B cell (primary cell): Measurements from ENCODE around the gene ANO2. TPM values are rescaled to one million over a fixed set of nuclear protein-coding genes. Genes with fewer than 3 reads are reported as not detected.

ENCODE experiments used
- ATAC-seq: fragments of 200-7000 bp; cut with Tn5 transposase; one replicate; pipeline ENCODE4 v1.10.0; 2021; ENCODE audit warnings: low read depth, mild to moderate bottlenecking, moderate number of reproducible peaks, moderate library complexity
- CTCF ChIA-PET: fragments of 350-600 bp; sonication (Branson Sonifier 250); formaldehyde crosslinking; loops from one replicate; lab custom pipeline; 2021; ENCODE audit warnings: antibody characterized with exemption, inconsistent platforms; lab: Charles Lee
- POLR2A ChIA-PET: fragments of 350-600 bp; sonication (Branson Sonifier 250); formaldehyde crosslinking; loops from one replicate; lab custom pipeline; 2021; ENCODE audit warnings: antibody characterized with exemption; lab: Charles Lee
- DNase-seq: peaks from one replicate; pipeline ENCODE4 v3.0.0; 2013
- H2AFZ ChIP-seq: 2 replicates; pipeline ENCODE4 v1.6.1; 2012; ENCODE audit warnings: mild to moderate bottlenecking, low read depth, low read length; ENCODE audit not compliant: insufficient read depth, poor library complexity, severe bottlenecking
- H3K27ac ChIP-seq, 2 donors: 1 replicate in 1 of 2; 2 replicates in 1 of 2; pipeline ENCODE4 v1.5.1; 2012 to 2013; ENCODE audit warnings: low read length in 2 of 2, mild to moderate bottlenecking in 2 of 2, moderate library complexity in 1 of 2
- H3K27me3 ChIP-seq, 4 experiments: fragments of 200-600 bp in 1 of 4; sonication (generic) in 1 of 4; replicated peaks in 1 of 4; 1 replicate in 2 of 4; 2 replicates in 2 of 4; pipeline versions ENCODE4 v1.6.1 to v1.7.0; 2013 to 2016; ENCODE audit warnings: low read length in 3 of 4, mild to moderate bottlenecking in 2 of 4, mixed read lengths in 1 of 4, moderate library complexity in 1 of 4; ENCODE audit not compliant: insufficient read depth in 4 of 4, control insufficient read depth in 3 of 4; ENCODE audit errors: control extremely low read depth in 1 of 4
- H3K36me3 ChIP-seq, 2 experiments: replicated peaks in 1 of 2; 1 replicate in 1 of 2; 2 replicates in 1 of 2; pipeline versions ENCODE4 v1.6.1 to v1.7.1; 2013; ENCODE audit warnings: low read length in 1 of 2; ENCODE audit not compliant: insufficient read depth in 2 of 2, control insufficient read depth in 1 of 2; ENCODE audit errors: control extremely low read depth in 1 of 2, extremely low read depth in 1 of 2
- H3K4me1 ChIP-seq, 2 donors: fragments of 200-600 bp in 1 of 2; sonication (generic) in 1 of 2; 1 replicate in 1 of 2; 2 replicates in 1 of 2; pipeline versions ENCODE4 v1.5.1 to v1.6.1; 2013 to 2017; ENCODE audit warnings: low read length in 2 of 2; ENCODE audit not compliant: control insufficient read depth in 2 of 2, insufficient read depth in 2 of 2
- H3K4me2 ChIP-seq: replicated peaks from 2 replicates; pipeline ENCODE3; 2012; ENCODE audit warnings: mild to moderate bottlenecking, low read depth, low read length; ENCODE audit not compliant: poor library complexity, severe bottlenecking
- H3K4me3 ChIP-seq, 5 experiments: fragments of 200-600 bp in 1 of 5; sonication (generic) in 1 of 5; 1 replicate in 3 of 5; 2 replicates in 2 of 5; pipeline versions ENCODE4 v1.5.1 to v1.7.0; 2011 to 2016; ENCODE audit warnings: low read length in 4 of 5, mild to moderate bottlenecking in 4 of 5, low read depth in 2 of 5, control low read depth in 1 of 5, moderate library complexity in 1 of 5; ENCODE audit not compliant: insufficient read depth in 1 of 5; ENCODE audit errors: control extremely low read depth in 1 of 5, extremely low read depth in 1 of 5
- H3K79me2 ChIP-seq: fragments of 200-600 bp; sonication (generic); one replicate; pipeline ENCODE4 v1.6.0; 2016; ENCODE audit warnings: low read length; ENCODE audit not compliant: control insufficient read depth, insufficient read depth
- H3K9ac ChIP-seq: fragments of 200-600 bp; sonication (generic); 2 replicates; pipeline ENCODE4 v1.6.1; 2017; ENCODE audit warnings: mild to moderate bottlenecking, low read length, moderate library complexity
- H3K9me3 ChIP-seq, 3 donors: one replicate each; pipeline versions ENCODE4 v1.6.1 to v1.7.1; 2013; ENCODE audit warnings: low read length in 2 of 3; ENCODE audit not compliant: control insufficient read depth in 2 of 3, insufficient read depth in 1 of 3; ENCODE audit errors: control extremely low read depth in 1 of 3
- H4K20me1 ChIP-seq: 2 replicates; pipeline ENCODE4 v1.6.0; 2012; ENCODE audit warnings: mild to moderate bottlenecking, low read length; ENCODE audit not compliant: insufficient read depth, control insufficient read depth, poor library complexity, severe bottlenecking
- H3K27ac Mint-ChIP-seq: one replicate; pipeline ENCODE4 v1.8.0; 2021; ENCODE audit warnings: mixed read lengths
- H3K27me3 Mint-ChIP-seq: one replicate; pipeline ENCODE4 v1.8.0; 2021; ENCODE audit warnings: mixed read lengths
- H3K4me1 Mint-ChIP-seq: one replicate; pipeline ENCODE4 v1.8.0; 2021; ENCODE audit warnings: mixed read lengths
- H3K4me3 Mint-ChIP-seq: one replicate; pipeline ENCODE4 v1.8.0; 2021; ENCODE audit warnings: mixed read lengths
- H3K9me3 Mint-ChIP-seq: one replicate; pipeline ENCODE4 v1.8.0; 2022; ENCODE audit warnings: mixed read lengths; ENCODE audit not compliant: insufficient read depth
- CTCF ChIP-seq: fragments of 200-600 bp; IDR thresholded peaks from one replicate; pipeline ENCODE4 v1.8.0; 2022; ENCODE audit warnings: antibody characterized with exemption, mild to moderate bottlenecking
- EZH2 ChIP-seq: IDR thresholded peaks from 2 replicates; pipeline ENCODE4 v1.6.1; 2012; ENCODE audit warnings: borderline replicate concordance, low read depth, mild to moderate bottlenecking, moderate library complexity, low read length; ENCODE audit not compliant: insufficient read depth, poor library complexity, severe bottlenecking
- WGBS: methylation state at CpG from one replicate; pipeline ENCODE4 v1.1.5; 2013; ENCODE audit warnings: missing lambda C conversion rate; ENCODE audit not compliant: insufficient coverage; 5-methylcytosine and 5-hydroxymethylcytosine counted together
- intact Hi-C: fragments of 100-400 bp; cut with micrococcal nuclease; formaldehyde crosslinking; loops from one replicate; pipeline ENCODE4 v1.10.0; 2022
- polyA plus RNA-seq: library from polyadenylated mRNA; depleted of rRNA; stranded (reverse); fragments of >200 nt; gene quantifications from 2 replicates; pipeline ENCODE4 v1.2.3, GENCODE V29; 2012
- total RNA-seq, 2 donors: library from RNA; stranded (reverse); fragments of 120-200 nt in 1 of 2; gene quantifications; 1 replicate in 1 of 2; 2 replicates in 1 of 2; pipeline versions ENCODE4 v1.2.3 to v1.2.4, GENCODE V29; 2013 to 2022

ANO2 gene
- total and polyA plus RNA-seq, 2 donors (not counting 1 experiment from before 2014, with no cell fraction given): not detected

- no peak overlapping the region for H2AFZ ChIP-seq
- H3K79me2 ChIP-seq: no peaks in the 10 kb centered on the region
- H3K9me3 ChIP-seq: no peaks in the 10 kb centered on the region
- H4K20me1 ChIP-seq: no peaks in the 10 kb centered on the region
- no peaks in the 10 kb centered on the region for H3K9me3 Mint-ChIP-seq
- CTCF ChIA-PET: no interaction called here
- H3K27me3 Mint-ChIP-seq: peaks cover 11% of the 10 kb centered on the region
- no peak overlapping the region for H3K27ac Mint-ChIP-seq
- no peak overlapping the region for H3K4me3 ChIP-seq
- no peak overlapping the region for H3K27ac ChIP-seq
- H3K27me3 ChIP-seq: peaks cover 0 to 4% (median under 1%) of the 10 kb centered on the region in 4 experiments
- POLR2A ChIA-PET: no interaction called here
- no peaks in the 10 kb centered on the region for H3K4me1 ChIP-seq
- ATAC-seq: no peak
- intact Hi-C loops: no loop called here
- H3K36me3 ChIP-seq: no peaks in the 10 kb centered on the region
- H3K4me2 ChIP-seq: no peak overlapping the region
- no peak overlapping the region for H3K4me3 Mint-ChIP-seq
- no peak overlapping the region for H3K9ac ChIP-seq
- TF ChIP-seq CTCF (no peak), EZH2 (no peak)
- DNase-seq: no peak
- no peaks in the 10 kb centered on the region for H3K4me1 Mint-ChIP-seq
Measured at GRCh38 chr12:5654019-5654418, 291.0 kb downstream of the ANO2 start.

- Mint-ChIP-seq H3K9me3 (no peaks in the 10 kb centered on the region), H3K27ac (no peak overlapping the region), H3K27me3 (peaks cover 23% of the 10 kb centered on the region), H3K4me1 (no peaks in the 10 kb centered on the region), H3K4me3 (no peak overlapping the region)
- no peaks in the 10 kb centered on the region for H3K79me2 ChIP-seq
- DNase-seq (no peak), ATAC-seq (no peak)
- no peak overlapping the region for H3K4me3 ChIP-seq
- peaks cover 0 to 5% (median 2%) of the 10 kb centered on the region in 4 experiments for H3K27me3 ChIP-seq
- no peaks in the 10 kb centered on the region for H3K4me1 ChIP-seq
- no peaks in the 10 kb centered on the region for H4K20me1 ChIP-seq
- no peak overlapping the region for H3K9ac ChIP-seq
- ChIA-PET POLR2A (no interaction called here), CTCF (no interaction called here)
- 73% methylated on average over 1 of the region's 1 CpG for WGBS
- H3K36me3 ChIP-seq: no peaks in the 10 kb centered on the region
- H2AFZ ChIP-seq: no peak overlapping the region
- no peak overlapping the region for H3K27ac ChIP-seq
- H3K9me3 ChIP-seq: no peaks in the 10 kb centered on the region
- no peak overlapping the region for H3K4me2 ChIP-seq
- TF ChIP-seq EZH2 (no peak), CTCF (no peak)
- intact Hi-C loops: no loop called here
Measured at GRCh38 chr12:5650829-5651461, 294.1 kb downstream of the ANO2 start.
